GM23338 (cell line): ENCODE measurements around the gene CHCHD3. TPM values are rescaled to one million over a fixed set of nuclear protein-coding genes. Genes with fewer than 3 reads are reported as not detected.

Source experiments
- ATAC-seq: fragments of 200-7000 bp; cut with Tn5 transposase; 3 replicates; pipeline ENCODE4 v1.9.1; 2020
- DNase-seq: peaks from one replicate; pipeline ENCODE4 v3.0.0-alpha.2; 2015; ENCODE audit warnings: low spot score
- H2AFZ ChIP-seq: fragments of 200-600 bp; sonication (generic); 2 replicates; pipeline ENCODE4 v1.8.0; 2016; ENCODE audit warnings: antibody characterized with exemption, mild to moderate bottlenecking, moderate library complexity
- H3F3A ChIP-seq: fragments of 200-600 bp; sonication (generic); replicated peaks from 2 replicates; pipeline ENCODE4 v1.8.0; 2017; ENCODE audit warnings: antibody characterized with exemption, mixed run types, low read depth
- H3K27ac ChIP-seq: fragments of 200-600 bp; sonication (generic); 2 replicates; pipeline ENCODE4 v1.6.1; 2016; ENCODE audit warnings: low read depth
- H3K27me3 ChIP-seq: fragments of 200-600 bp; sonication (generic); 2 replicates; pipeline ENCODE4 v1.8.0; 2016; ENCODE audit warnings: mild to moderate bottlenecking, mixed run types, moderate library complexity; ENCODE audit not compliant: insufficient read depth
- H3K36me3 ChIP-seq: fragments of 200-600 bp; sonication (generic); 2 replicates; pipeline ENCODE4 v1.8.0; 2016; ENCODE audit warnings: mild to moderate bottlenecking; ENCODE audit not compliant: insufficient read depth
- H3K4me1 ChIP-seq: fragments of 200-600 bp; sonication (generic); 2 replicates; pipeline ENCODE4 v1.8.0; 2016; ENCODE audit warnings: mild to moderate bottlenecking, moderate library complexity; ENCODE audit not compliant: insufficient read depth
- H3K4me2 ChIP-seq: fragments of 200-600 bp; sonication (generic); 2 replicates; pipeline ENCODE4 v1.7.1; 2017; ENCODE audit warnings: mixed run types
- H3K4me3 ChIP-seq: fragments of 200-600 bp; sonication (generic); 2 replicates; pipeline ENCODE4 v1.6.1; 2016; ENCODE audit warnings: mixed run types
- H3K79me2 ChIP-seq: fragments of 200-600 bp; sonication (generic); replicated peaks from 2 replicates; pipeline ENCODE4 v1.8.0; 2017; ENCODE audit warnings: mild to moderate bottlenecking; ENCODE audit not compliant: insufficient read depth
- H3K9me2 ChIP-seq: fragments of 200-600 bp; sonication (generic); 2 replicates; pipeline ENCODE4 v1.8.0; 2017; ENCODE audit not compliant: insufficient read depth
- H4K20me1 ChIP-seq: fragments of 200-600 bp; sonication (generic); replicated peaks from 2 replicates; pipeline ENCODE4 v1.8.0; 2017; ENCODE audit warnings: mild to moderate bottlenecking; ENCODE audit not compliant: insufficient read depth
- H3K27ac Mint-ChIP-seq: 2 replicates; pipeline ENCODE4 v1.8.0; 2020; ENCODE audit warnings: inconsistent platforms, mild to moderate bottlenecking, moderate library complexity, mixed read lengths
- H3K27me3 Mint-ChIP-seq: 3 replicates; pipeline ENCODE4 v1.8.0; 2022; ENCODE audit warnings: low read depth, mild to moderate bottlenecking, moderate library complexity, mixed read lengths, inconsistent platforms; ENCODE audit not compliant: insufficient read depth, poor library complexity
- H3K36me3 Mint-ChIP-seq: 3 replicates; pipeline ENCODE4 v1.8.0; 2021; ENCODE audit warnings: low read depth, mild to moderate bottlenecking, inconsistent platforms, moderate library complexity, mixed read lengths
- H3K4me1 Mint-ChIP-seq: 3 replicates; pipeline ENCODE4 v1.8.0; 2020; ENCODE audit warnings: mild to moderate bottlenecking, inconsistent platforms, mixed read lengths
- H3K4me3 Mint-ChIP-seq: 3 replicates; pipeline ENCODE4 v1.8.0; 2021; ENCODE audit warnings: moderate library complexity, mild to moderate bottlenecking, inconsistent platforms, mixed read lengths
- H3K9me3 Mint-ChIP-seq: 3 replicates; pipeline ENCODE4 v1.8.0; 2020; ENCODE audit warnings: moderate library complexity, mild to moderate bottlenecking, inconsistent platforms, mixed read lengths
- CREB1 ChIP-seq: fragments of 250-450 bp; sonication (Bioruptor Pico); IDR thresholded peaks from 2 replicates; pipeline ENCODE4 v1.5.0; 2020; ENCODE audit warnings: low read depth, mild to moderate bottlenecking, moderate library complexity
- EZH2 ChIP-seq: fragments of 200-600 bp; sonication (generic); IDR thresholded peaks from one replicate; pipeline ENCODE4 v1.8.0; 2017; ENCODE audit warnings: antibody characterized with exemption, mild to moderate bottlenecking, low read depth; ENCODE audit not compliant: unreplicated experiment
- JUNB ChIP-seq: IDR thresholded peaks from one replicate; pipeline ENCODE4 v1.6.1; 2016; ENCODE audit warnings: antibody characterized with exemption; ENCODE audit not compliant: unreplicated experiment
- POLR2AphosphoS5 ChIP-seq: IDR thresholded peaks from 2 replicates; pipeline ENCODE4 v1.6.1; 2016; ENCODE audit warnings: antibody characterized with exemption, low read depth
- ZNF331 ChIP-seq: fragments of 250-450 bp; sonication (Bioruptor Pico); IDR thresholded peaks from 2 replicates; pipeline ENCODE4 v1.5.0; 2020; ENCODE audit warnings: low read depth, mild to moderate bottlenecking, moderate library complexity
- polyA plus RNA-seq: library from polyadenylated mRNA; unstranded; fragments of >200 nt; fragmentation: Nextera tagmentation; extraction: Ambion mirVana; gene quantifications from 2 replicates; pipeline ENCODE4 v1.2.1, GENCODE V29; 2016
- total RNA-seq: library from RNA; depleted of rRNA; stranded (reverse); fragments of >200 nt; shearing (Covaris generic); gene quantifications from 2 replicates; pipeline ENCODE4 v1.2.3, GENCODE V29; 2014
- TF ChIP-seq, protein P1 (sequence below): fragments of 250-450 bp; sonication (Bioruptor Pico); IDR thresholded peaks from 2 replicates; pipeline ENCODE4 v1.5.0; 2020; ENCODE audit warnings: mild to moderate bottlenecking, moderate library complexity
- TF ChIP-seq, protein P2 (sequence below), 2 experiments: fragments of 200-600 bp in 1 of 2; sonication (generic) in 1 of 2; conservative IDR thresholded peaks; 2 replicates each; pipeline versions ENCODE4 v1.5.1 to v1.6.1; 2016 to 2017; ENCODE audit warnings: antibody characterized with exemption in 2 of 2, low read depth in 2 of 2, mild to moderate bottlenecking in 2 of 2, moderate library complexity in 1 of 2

Gene CHCHD3
- total and polyA plus RNA-seq, 2 experiments from 2014 or later, result 107 to 131 TPM

DNA sequence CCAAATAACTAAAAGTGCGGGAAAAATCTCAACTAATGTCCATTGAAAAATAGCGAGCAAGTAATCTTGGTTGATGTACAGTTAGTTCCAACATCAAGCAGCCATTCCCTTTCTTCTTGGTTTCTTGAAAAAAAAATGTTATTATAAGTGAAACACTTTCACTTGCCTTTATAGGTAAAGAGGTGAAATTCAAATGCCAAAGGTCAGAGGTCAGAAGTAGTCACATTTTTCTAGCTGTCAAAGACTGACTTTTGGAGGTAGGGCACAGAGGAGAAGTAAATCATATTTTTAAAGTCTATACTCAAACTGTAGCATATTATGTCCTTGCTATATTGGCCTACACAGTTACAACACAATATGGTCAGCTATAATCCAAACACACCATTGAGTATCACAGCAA lies 62.3 kb downstream of the CHCHD3 start (continued):
- TF ChIP-seq, protein P1, sequence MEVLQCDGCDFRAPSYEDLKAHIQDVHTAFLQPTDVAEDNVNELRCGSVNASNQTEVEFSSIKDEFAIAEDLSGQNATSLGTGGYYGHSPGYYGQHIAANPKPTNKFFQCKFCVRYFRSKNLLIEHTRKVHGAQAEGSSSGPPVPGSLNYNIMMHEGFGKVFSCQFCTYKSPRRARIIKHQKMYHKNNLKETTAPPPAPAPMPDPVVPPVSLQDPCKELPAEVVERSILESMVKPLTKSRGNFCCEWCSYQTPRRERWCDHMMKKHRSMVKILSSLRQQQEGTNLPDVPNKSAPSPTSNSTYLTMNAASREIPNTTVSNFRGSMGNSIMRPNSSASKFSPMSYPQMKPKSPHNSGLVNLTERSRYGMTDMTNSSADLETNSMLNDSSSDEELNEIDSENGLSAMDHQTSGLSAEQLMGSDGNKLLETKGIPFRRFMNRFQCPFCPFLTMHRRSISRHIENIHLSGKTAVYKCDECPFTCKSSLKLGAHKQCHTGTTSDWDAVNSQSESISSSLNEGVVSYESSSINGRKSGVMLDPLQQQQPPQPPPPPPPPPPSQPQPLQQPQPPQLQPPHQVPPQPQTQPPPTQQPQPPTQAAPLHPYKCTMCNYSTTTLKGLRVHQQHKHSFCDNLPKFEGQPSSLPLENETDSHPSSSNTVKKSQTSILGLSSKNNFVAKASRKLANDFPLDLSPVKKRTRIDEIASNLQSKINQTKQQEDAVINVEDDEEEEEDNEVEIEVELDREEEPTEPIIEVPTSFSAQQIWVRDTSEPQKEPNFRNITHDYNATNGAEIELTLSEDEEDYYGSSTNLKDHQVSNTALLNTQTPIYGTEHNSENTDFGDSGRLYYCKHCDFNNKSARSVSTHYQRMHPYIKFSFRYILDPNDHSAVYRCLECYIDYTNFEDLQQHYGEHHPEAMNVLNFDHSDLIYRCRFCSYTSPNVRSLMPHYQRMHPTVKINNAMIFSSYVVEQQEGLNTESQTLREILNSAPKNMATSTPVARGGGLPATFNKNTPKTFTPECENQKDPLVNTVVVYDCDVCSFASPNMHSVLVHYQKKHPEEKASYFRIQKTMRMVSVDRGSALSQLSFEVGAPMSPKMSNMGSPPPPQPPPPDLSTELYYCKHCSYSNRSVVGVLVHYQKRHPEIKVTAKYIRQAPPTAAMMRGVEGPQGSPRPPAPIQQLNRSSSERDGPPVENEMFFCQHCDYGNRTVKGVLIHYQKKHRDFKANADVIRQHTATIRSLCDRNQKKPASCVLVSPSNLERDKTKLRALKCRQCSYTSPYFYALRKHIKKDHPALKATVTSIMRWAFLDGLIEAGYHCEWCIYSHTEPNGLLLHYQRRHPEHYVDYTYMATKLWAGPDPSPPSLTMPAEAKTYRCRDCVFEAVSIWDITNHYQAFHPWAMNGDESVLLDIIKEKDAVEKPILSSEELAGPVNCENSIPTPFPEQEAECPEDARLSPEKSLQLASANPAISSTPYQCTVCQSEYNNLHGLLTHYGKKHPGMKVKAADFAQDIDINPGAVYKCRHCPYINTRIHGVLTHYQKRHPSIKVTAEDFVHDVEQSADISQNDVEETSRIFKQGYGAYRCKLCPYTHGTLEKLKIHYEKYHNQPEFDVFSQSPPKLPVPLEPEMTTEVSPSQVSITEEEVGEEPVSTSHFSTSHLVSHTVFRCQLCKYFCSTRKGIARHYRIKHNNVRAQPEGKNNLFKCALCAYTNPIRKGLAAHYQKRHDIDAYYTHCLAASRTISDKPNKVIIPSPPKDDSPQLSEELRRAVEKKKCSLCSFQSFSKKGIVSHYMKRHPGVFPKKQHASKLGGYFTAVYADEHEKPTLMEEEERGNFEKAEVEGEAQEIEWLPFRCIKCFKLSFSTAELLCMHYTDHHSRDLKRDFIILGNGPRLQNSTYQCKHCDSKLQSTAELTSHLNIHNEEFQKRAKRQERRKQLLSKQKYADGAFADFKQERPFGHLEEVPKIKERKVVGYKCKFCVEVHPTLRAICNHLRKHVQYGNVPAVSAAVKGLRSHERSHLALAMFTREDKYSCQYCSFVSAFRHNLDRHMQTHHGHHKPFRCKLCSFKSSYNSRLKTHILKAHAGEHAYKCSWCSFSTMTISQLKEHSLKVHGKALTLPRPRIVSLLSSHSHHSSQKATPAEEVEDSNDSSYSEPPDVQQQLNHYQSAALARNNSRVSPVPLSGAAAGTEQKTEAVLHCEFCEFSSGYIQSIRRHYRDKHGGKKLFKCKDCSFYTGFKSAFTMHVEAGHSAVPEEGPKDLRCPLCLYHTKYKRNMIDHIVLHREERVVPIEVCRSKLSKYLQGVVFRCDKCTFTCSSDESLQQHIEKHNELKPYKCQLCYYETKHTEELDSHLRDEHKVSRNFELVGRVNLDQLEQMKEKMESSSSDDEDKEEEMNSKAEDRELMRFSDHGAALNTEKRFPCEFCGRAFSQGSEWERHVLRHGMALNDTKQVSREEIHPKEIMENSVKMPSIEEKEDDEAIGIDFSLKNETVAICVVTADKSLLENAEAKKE (CRISPR knock-in tag), result no peak
- TF ChIP-seq JUNB, result no peak
- TF ChIP-seq CREB1 (CRISPR knock-in tag), result no peak
- TF ChIP-seq, protein P2, sequence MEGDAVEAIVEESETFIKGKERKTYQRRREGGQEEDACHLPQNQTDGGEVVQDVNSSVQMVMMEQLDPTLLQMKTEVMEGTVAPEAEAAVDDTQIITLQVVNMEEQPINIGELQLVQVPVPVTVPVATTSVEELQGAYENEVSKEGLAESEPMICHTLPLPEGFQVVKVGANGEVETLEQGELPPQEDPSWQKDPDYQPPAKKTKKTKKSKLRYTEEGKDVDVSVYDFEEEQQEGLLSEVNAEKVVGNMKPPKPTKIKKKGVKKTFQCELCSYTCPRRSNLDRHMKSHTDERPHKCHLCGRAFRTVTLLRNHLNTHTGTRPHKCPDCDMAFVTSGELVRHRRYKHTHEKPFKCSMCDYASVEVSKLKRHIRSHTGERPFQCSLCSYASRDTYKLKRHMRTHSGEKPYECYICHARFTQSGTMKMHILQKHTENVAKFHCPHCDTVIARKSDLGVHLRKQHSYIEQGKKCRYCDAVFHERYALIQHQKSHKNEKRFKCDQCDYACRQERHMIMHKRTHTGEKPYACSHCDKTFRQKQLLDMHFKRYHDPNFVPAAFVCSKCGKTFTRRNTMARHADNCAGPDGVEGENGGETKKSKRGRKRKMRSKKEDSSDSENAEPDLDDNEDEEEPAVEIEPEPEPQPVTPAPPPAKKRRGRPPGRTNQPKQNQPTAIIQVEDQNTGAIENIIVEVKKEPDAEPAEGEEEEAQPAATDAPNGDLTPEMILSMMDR (conservative IDR thresholded peaks at IDR 0.05; ENCODE audit: low read depth in 2 of 2), result no peak

DNA sequence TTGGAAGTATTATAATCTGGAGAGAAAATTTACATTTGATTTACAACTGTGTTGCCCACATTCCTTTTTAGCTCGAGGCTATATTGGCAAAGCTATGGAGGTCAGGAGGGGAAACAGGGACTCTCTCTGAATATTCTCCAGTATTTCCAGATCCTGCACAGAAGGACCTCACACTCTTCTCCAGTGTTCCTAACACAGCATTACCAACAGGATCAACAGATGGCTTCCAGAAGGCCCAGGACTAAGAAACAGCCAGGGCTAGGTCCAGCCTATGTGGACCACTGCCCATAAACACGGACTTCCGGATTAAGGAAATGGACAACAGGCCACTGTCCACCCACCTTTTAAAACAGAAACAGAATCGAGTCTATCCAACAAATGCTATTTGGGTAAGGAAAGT lies 65.3 kb downstream of the CHCHD3 start:
- ATAC-seq, result no peak
- peaks cover 3% of the 10 kb centered on the region for H3K27me3 Mint-ChIP-seq
- TF ChIP-seq CREB1 (CRISPR knock-in tag), result no peak
- no peak for TF ChIP-seq EZH2
- TF ChIP-seq JUNB, result no peak
- TF ChIP-seq, protein P1 (CRISPR knock-in tag), result no peak
- no peak for TF ChIP-seq ZNF331 (CRISPR knock-in tag)
- no peak for TF ChIP-seq POLR2AphosphoS5

More for the DNA sequence above, 65.3 kb downstream of the CHCHD3 start:
- H3K27ac ChIP-seq, result 0 out of 2 replicates have a peak overlapping the region, but pooled peaks have one; percentile 34
- peaks cover 75% of the 10 kb centered on the region for H3K79me2 ChIP-seq
- Mint-ChIP-seq H3K27ac (peak overlapping the region; percentile 69; the same call in 1 of the 2 replicates), H3K9me3 (no peaks in the 10 kb centered on the region), H3K4me3 (no peak overlapping the region), H3K36me3 (no peaks in the 10 kb centered on the region; the same call in 2 of the 3 replicates), H3K4me1 (peaks cover 40% of the 10 kb centered on the region)
- H2AFZ ChIP-seq, result no peak overlapping the region
- H3K9me2 ChIP-seq, result no peaks in the 10 kb centered on the region
- DNase-seq, result no peak
- peaks cover 22% of the 10 kb centered on the region; the same call in 1 of the 2 replicates for H3K4me1 ChIP-seq
- 0 out of 2 replicates have a peak overlapping the region, but pooled peaks have one; percentile 54 for H3K4me2 ChIP-seq
- H3K36me3 ChIP-seq, result no peaks in the 10 kb centered on the region
- no peaks in the 10 kb centered on the region for H3F3A ChIP-seq
- H3K27me3 ChIP-seq, result no peaks in the 10 kb centered on the region
- peaks cover 19% of the 10 kb centered on the region for H4K20me1 ChIP-seq
- H3K4me3 ChIP-seq, result no peak overlapping the region
